ENCODE measurements around the gene SLC7A9. TPM values are rescaled to one million over a fixed set of nuclear protein-coding genes. Genes with fewer than 3 reads are reported as not detected.

Gene SLC7A9
- total RNA-seq, 2 donors from 2014 or later: 0.28 TPM; not detected in 1

- no peaks in the 10 kb centered on the region for H3K36me3 ChIP-seq
- WGBS: 96% methylated on average over 14 of the region's 14 CpGs
- TF ChIP-seq POLR2AphosphoS5 (IDR thresholded peaks at IDR 0.05): no peak
- no peak for TF ChIP-seq POLR2A (IDR thresholded peaks at IDR 0.05)
- TF ChIP-seq CTCF (IDR thresholded peaks at IDR 0.05): no peak
- H3K4me1 ChIP-seq (replicated peaks): no peaks in the 10 kb centered on the region
- no peaks in the 10 kb centered on the region for H3K9me3 ChIP-seq
- H3K27ac ChIP-seq: no peak overlapping the region
- H3K27me3 ChIP-seq (replicated peaks; ENCODE audit: insufficient read depth): no peaks in the 10 kb centered on the region
- DNase-seq (ENCODE audit: low spot score): no peak
- intact Hi-C loops (cut with DNase I): no loop called here
- no peak overlapping the region for H3K4me3 ChIP-seq
Observed at GRCh38 chr19:32862741-32863140, 6.8 kb downstream of the SLC7A9 start.

GRCh38 chr19:32862173-32862572 lies 7.4 kb downstream of the SLC7A9 start:
- Histone ChIP-seq H3K4me1 (replicated peaks) (no peaks in the 10 kb centered on the region), H3K27ac (no peak overlapping the region), H3K36me3 (no peaks in the 10 kb centered on the region), H3K9me3 (no peaks in the 10 kb centered on the region), H3K4me3 (no peak overlapping the region), H3K27me3 (replicated peaks; ENCODE audit: insufficient read depth) (no peaks in the 10 kb centered on the region)
- WGBS: 95% methylated on average over 19 of the region's 19 CpGs
- intact Hi-C loops (cut with DNase I): no loop called here
- TF ChIP-seq POLR2A (IDR thresholded peaks at IDR 0.05): no peak
- DNase-seq (ENCODE audit: low spot score): no peak

- Histone ChIP-seq H3K27me3 (replicated peaks; ENCODE audit: insufficient read depth) (no peaks in the 10 kb centered on the region), H3K4me3 (no peak overlapping the region), H3K36me3 (no peaks in the 10 kb centered on the region), H3K4me1 (replicated peaks) (no peaks in the 10 kb centered on the region), H3K27ac (no peak overlapping the region), H3K9me3 (no peaks in the 10 kb centered on the region)
- TF ChIP-seq CTCF (IDR thresholded peaks at IDR 0.05) (no peak), POLR2A (IDR thresholded peaks at IDR 0.05) (no peak), POLR2AphosphoS5 (IDR thresholded peaks at IDR 0.05) (no peak)
- no peak for DNase-seq (ENCODE audit: low spot score)
- intact Hi-C loops (cut with DNase I): no loop called here
- WGBS: 98% methylated on average over 3 of the region's 3 CpGs
Observed at GRCh38 chr19:32861596-32861995, 8.0 kb downstream of the SLC7A9 start.

- 93% methylated on average over 19 of the region's 19 CpGs for WGBS
- intact Hi-C loops (cut with DNase I): no loop called here
- Histone ChIP-seq H3K4me3 (no peak overlapping the region), H3K36me3 (no peaks in the 10 kb centered on the region), H3K27ac (no peak overlapping the region), H3K27me3 (replicated peaks; ENCODE audit: insufficient read depth) (no peaks in the 10 kb centered on the region), H3K4me1 (replicated peaks) (no peaks in the 10 kb centered on the region), H3K9me3 (no peaks in the 10 kb centered on the region)
- DNase-seq (ENCODE audit: low spot score): no peak
- TF ChIP-seq POLR2A (IDR thresholded peaks at IDR 0.05): no peak
- no peak for TF ChIP-seq CTCF (IDR thresholded peaks at IDR 0.05)
- TF ChIP-seq POLR2AphosphoS5 (IDR thresholded peaks at IDR 0.05): no peak
Observed at GRCh38 chr19:32859591-32859990, 10.0 kb downstream of the SLC7A9 start.

GRCh38 chr19:32858559-32858958 lies 11.0 kb downstream of the SLC7A9 start:
- 97% methylated on average over 10 of the region's 10 CpGs for WGBS
- Histone ChIP-seq H3K9me3 (no peaks in the 10 kb centered on the region), H3K4me1 (replicated peaks) (no peaks in the 10 kb centered on the region), H3K27me3 (replicated peaks; ENCODE audit: insufficient read depth) (no peaks in the 10 kb centered on the region), H3K36me3 (no peaks in the 10 kb centered on the region), H3K4me3 (no peak overlapping the region), H3K27ac (no peak overlapping the region)
- TF ChIP-seq POLR2A (IDR thresholded peaks at IDR 0.05): no peak
- TF ChIP-seq POLR2AphosphoS5 (IDR thresholded peaks at IDR 0.05): no peak
- TF ChIP-seq CTCF (IDR thresholded peaks at IDR 0.05): no peak
- intact Hi-C loops (cut with DNase I): no loop called here
- DNase-seq (ENCODE audit: low spot score): no peak
